IMR-90 (cell line): ENCODE measurements around the gene ZFHX3. TPM values are rescaled to one million over a fixed set of nuclear protein-coding genes. Genes with fewer than 3 reads are reported as not detected.

ENCODE experiments used
- ATAC-seq: fragments of 200-7000 bp; cut with Tn5 transposase; 2 replicates; pipeline ENCODE4 v1.9.1; 2020; ENCODE audit warnings: low read depth, mild to moderate bottlenecking, moderate library complexity
- BruUV-seq: library from RNA; stranded (reverse); fragments of 400-500 nt; replicated peaks from 2 replicates; lab custom pipeline; 2021; lab: Mats Ljungman, UMichigan
- CTCF ChIA-PET: fragments of 300-600 bp; formaldehyde crosslinking; extraction: SDS; loops from one replicate; lab custom pipeline; 2021; ENCODE audit warnings: antibody characterized with exemption; lab: Yijun Ruan, JAX
- POLR2A ChIA-PET: fragments of 300-600 bp; sonication (Branson Sonifier 250); formaldehyde crosslinking; loops from one replicate; lab custom pipeline; 2022; ENCODE audit warnings: antibody characterized with exemption; ENCODE audit not compliant: unreplicated experiment; lab: Charles Lee
- DNase-seq: peaks from one replicate; pipeline ENCODE4 v3.0.0; 2013
- H2AFZ ChIP-seq: replicated peaks from 2 replicates; pipeline ENCODE3; 2013; ENCODE audit warnings: low read length, mild to moderate bottlenecking; ENCODE audit not compliant: poor library complexity
- H2AK5ac ChIP-seq: 2 replicates; pipeline ENCODE4 v1.6.1; 2013; ENCODE audit warnings: low read depth, low read length, inconsistent platforms
- H2AK9ac ChIP-seq: replicated peaks from 2 replicates; pipeline ENCODE3; 2013; ENCODE audit warnings: mild to moderate bottlenecking, low read depth, low read length, moderate library complexity; ENCODE audit not compliant: poor library complexity
- H2BK120ac ChIP-seq: 2 replicates; pipeline ENCODE4 v1.6.1; 2013; ENCODE audit warnings: low read depth, low read length, inconsistent platforms
- H2BK15ac ChIP-seq: 3 replicates; pipeline ENCODE4 v1.6.1; 2013; ENCODE audit warnings: low read depth, low read length, inconsistent platforms
- H2BK20ac ChIP-seq: 2 replicates; pipeline ENCODE4 v1.6.1; 2013; ENCODE audit warnings: low read depth, mild to moderate bottlenecking, inconsistent platforms, low read length, moderate library complexity
- H2BK5ac ChIP-seq: 2 replicates; pipeline ENCODE4 v1.6.1; 2013; ENCODE audit warnings: mild to moderate bottlenecking, low read depth, low read length, inconsistent platforms; ENCODE audit not compliant: poor library complexity, severe bottlenecking
- H3K14ac ChIP-seq: replicated peaks from 2 replicates; pipeline ENCODE4 v1.6.1; 2013; ENCODE audit warnings: low read depth, low read length, inconsistent platforms
- H3K18ac ChIP-seq: 2 replicates; pipeline ENCODE4 v1.6.1; 2013; ENCODE audit warnings: low read depth, low read length, control low read depth
- H3K23ac ChIP-seq: 2 replicates; pipeline ENCODE4 v1.6.1; 2013; ENCODE audit warnings: low read depth, low read length, inconsistent platforms
- H3K27ac ChIP-seq: 2 replicates; pipeline ENCODE4 v1.5.1; 2013; ENCODE audit warnings: mild to moderate bottlenecking, control low read depth, low read length; ENCODE audit not compliant: insufficient read depth
- H3K27me3 ChIP-seq: 2 replicates; pipeline ENCODE4 v1.6.1; 2013; ENCODE audit warnings: low read length; ENCODE audit not compliant: control insufficient read depth, insufficient read depth
- H3K36me3 ChIP-seq: 2 replicates; pipeline ENCODE4 v1.6.1; 2013; ENCODE audit warnings: low read length, mixed read lengths; ENCODE audit not compliant: control insufficient read depth, insufficient read depth
- H3K4ac ChIP-seq: 2 replicates; pipeline ENCODE4 v1.6.1; 2013; ENCODE audit warnings: low read depth, low read length, inconsistent platforms
- H3K4me1 ChIP-seq: 2 replicates; pipeline ENCODE4 v1.6.1; 2013; ENCODE audit warnings: low read length, mixed read lengths; ENCODE audit not compliant: control insufficient read depth, insufficient read depth
- H3K4me2 ChIP-seq: 2 replicates; pipeline ENCODE4 v1.6.1; 2013; ENCODE audit warnings: low read depth, mild to moderate bottlenecking, control low read depth, low read length, moderate library complexity
- H3K4me3 ChIP-seq: 2 replicates; pipeline ENCODE4 v1.5.1; 2013; ENCODE audit warnings: low read depth, mild to moderate bottlenecking, control low read depth, low read length, moderate library complexity; ENCODE audit not compliant: insufficient read depth
- H3K56ac ChIP-seq: 2 replicates; pipeline ENCODE4 v1.6.1; 2013; ENCODE audit warnings: low read length, inconsistent platforms; ENCODE audit not compliant: insufficient read depth; ENCODE audit errors: extremely low read depth
- H3K79me1 ChIP-seq, 2 experiments: 2 replicates each; pipeline ENCODE4 v1.6.1; 2013; ENCODE audit warnings: low read length in 2 of 2, inconsistent platforms in 1 of 2, low read depth in 1 of 2
- H3K9ac ChIP-seq: 2 replicates; pipeline ENCODE4 v1.6.1; 2013; ENCODE audit warnings: low read depth, low read length, control low read depth
- H3K9me1 ChIP-seq: 2 replicates; pipeline ENCODE4 v1.6.1; 2013; ENCODE audit warnings: low read length, inconsistent platforms; ENCODE audit not compliant: insufficient read depth
- H3K9me3 ChIP-seq: 2 replicates; pipeline ENCODE4 v1.6.1; 2013; ENCODE audit warnings: low read length; ENCODE audit not compliant: control insufficient read depth, insufficient read depth
- H4K20me1 ChIP-seq: 2 replicates; pipeline ENCODE4 v1.6.1; 2013; ENCODE audit warnings: low read length, inconsistent platforms; ENCODE audit not compliant: insufficient read depth
- H4K5ac ChIP-seq: 2 replicates; pipeline ENCODE4 v1.6.1; 2013; ENCODE audit warnings: mild to moderate bottlenecking, low read depth, low read length, control low read depth
- H4K8ac ChIP-seq, 2 experiments: 2 replicates each; pipeline ENCODE4 v1.6.1; 2013; ENCODE audit warnings: low read depth in 2 of 2, low read length in 2 of 2, control low read depth in 1 of 2, inconsistent platforms in 1 of 2
- H4K91ac ChIP-seq: 2 replicates; pipeline ENCODE4 v1.6.1; 2013; ENCODE audit warnings: low read depth, low read length, inconsistent platforms; ENCODE audit not compliant: insufficient read depth
- BHLHE40 ChIP-seq: fragments of 150-350 bp; IDR thresholded peaks from 2 replicates; pipeline ENCODE4 v1.6.1; 2016; ENCODE audit warnings: mild to moderate bottlenecking, low read depth, low read length
- CHD1 ChIP-seq: IDR thresholded peaks from 2 replicates; pipeline ENCODE4 v1.6.1; 2012; ENCODE audit warnings: low read depth, low read length, improper control_type of control experiment
- ELK1 ChIP-seq: fragments of 150-350 bp; IDR thresholded peaks from 2 replicates; pipeline ENCODE4 v1.6.1; 2016; ENCODE audit warnings: low read depth, mild to moderate bottlenecking, low read length, moderate library complexity, borderline replicate concordance
- FOS ChIP-seq: fragments of 150-350 bp; IDR thresholded peaks from 2 replicates; pipeline ENCODE4 v1.6.1; 2016; ENCODE audit warnings: low read depth, low read length
- MAFK ChIP-seq: IDR thresholded peaks from 2 replicates; pipeline ENCODE4 v1.6.1; 2012; ENCODE audit warnings: low read depth, low read length, improper control_type of control experiment
- MAZ ChIP-seq: IDR thresholded peaks from 2 replicates; pipeline ENCODE4 v1.6.1; 2012; ENCODE audit warnings: low read depth, mild to moderate bottlenecking, low read length, improper control_type of control experiment, moderate library complexity, borderline replicate concordance
- MXI1 ChIP-seq: IDR thresholded peaks from 2 replicates; pipeline ENCODE4 v1.6.1; 2012; ENCODE audit warnings: low read depth, mild to moderate bottlenecking, low read length, moderate library complexity, borderline replicate concordance
- NFE2L2 ChIP-seq: fragments of 150-350 bp; IDR thresholded peaks from 2 replicates; pipeline ENCODE4 v1.6.1; 2016; ENCODE audit warnings: low read depth, mild to moderate bottlenecking, low read length
- RAD21 ChIP-seq: IDR thresholded peaks from 2 replicates; pipeline ENCODE4 v1.6.1; 2012; ENCODE audit warnings: low read length, improper control_type of control experiment
- RCOR1 ChIP-seq: IDR thresholded peaks from 2 replicates; pipeline ENCODE4 v1.6.1; 2012; ENCODE audit warnings: mild to moderate bottlenecking, low read length, improper control_type of control experiment; ENCODE audit not compliant: insufficient replicate concordance
- SMC3 ChIP-seq: fragments of 150-350 bp; IDR thresholded peaks from 2 replicates; pipeline ENCODE4 v1.6.1; 2016; ENCODE audit warnings: low read depth, mild to moderate bottlenecking, antibody characterized with exemption, low read length, moderate library complexity
- USF2 ChIP-seq: fragments of 150-350 bp; IDR thresholded peaks from 2 replicates; pipeline ENCODE4 v1.6.1; 2017; ENCODE audit warnings: mild to moderate bottlenecking, antibody characterized with exemption, low read length, low read depth
- WGBS, 2 experiments: methylation state at CpG; one replicate each; pipeline versions ENCODE4 v1.1.5 to v1.1.7; 2013; ENCODE audit warnings: missing lambda C conversion rate in 2 of 2; ENCODE audit not compliant: insufficient read length in 1 of 2; ENCODE audit errors: extremely low coverage in 2 of 2; 5-methylcytosine and 5-hydroxymethylcytosine counted together
- dilution Hi-C: fragments of 300-500 bp; cut with HindIII; formaldehyde crosslinking; loops from one replicate; pipeline ENCODE4 v1.14.3; 2018; ENCODE audit warnings: low sequenced_read_pairs; ENCODE audit not compliant: unreplicated experiment
- in situ Hi-C: fragments of 300-500 bp; cut with MboI; formaldehyde crosslinking; loops from 3 replicates; pipeline ENCODE4 v1.14.3; 2019; ENCODE audit warnings: low sequenced_read_pairs, inconsistent platforms, mixed read lengths
- intact Hi-C: fragments of 100-400 bp; cut with micrococcal nuclease; formaldehyde crosslinking; loops from 2 replicates; pipeline ENCODE4 v1.10.0; 2022
- polyA plus RNA-seq, 3 experiments: library from polyadenylated mRNA; depleted of rRNA; stranded (reverse); fragments of >200 nt; gene quantifications; 2 replicates each; pipeline ENCODE4 v1.2.3, GENCODE V29; 2012; ENCODE audit warnings: low replicate concordance in 1 of 3
- total RNA-seq: library from RNA; depleted of rRNA; stranded (reverse); fragments of >200 nt; gene quantifications from 2 replicates; pipeline ENCODE4 v1.2.3, GENCODE V29; 2012

Gene ZFHX3
- total and polyA plus RNA-seq, 2 of the 4 experiments (the other 2 are of a cell fraction): 1.4 to 1.7 TPM

- CTCF ChIA-PET: no interaction called here
These were observed 145.7 kb downstream of the ZFHX3 start for GRCh38 chr16:72902206-72902605.

More at GRCh38 chr16:72902206-72902605, 145.7 kb downstream of the ZFHX3 start:
- peaks cover 18 to 35% of the 10 kb centered on the region in 2 experiments for H3K79me1 ChIP-seq
- no peak for ATAC-seq
- POLR2A ChIA-PET: no interaction called here
- DNase-seq: no peak
- H4K5ac ChIP-seq: no peak overlapping the region
- no peak overlapping the region for H4K91ac ChIP-seq
- H3K9me3 ChIP-seq: no peaks in the 10 kb centered on the region
- dilution Hi-C loops (no loop called here), intact Hi-C loops (no loop called here), in situ Hi-C loops (no loop called here)
- H2AFZ ChIP-seq: no peak overlapping the region
- no peak for TF ChIP-seq RAD21
- TF ChIP-seq MAZ: no peak
- TF ChIP-seq ELK1: no peak
- no peak for TF ChIP-seq USF2
- TF ChIP-seq SMC3: no peak
- no peak for TF ChIP-seq BHLHE40
- TF ChIP-seq RCOR1: no peak
- TF ChIP-seq FOS: no peak
- no peak for TF ChIP-seq MXI1
- no peak for TF ChIP-seq NFE2L2
- no peak for TF ChIP-seq CHD1
- TF ChIP-seq MAFK: no peak
- H4K8ac ChIP-seq: no peak overlapping the region
- no peak overlapping the region for H2BK120ac ChIP-seq
- H2BK20ac ChIP-seq: no peak overlapping the region
- peaks cover 9% of the 10 kb centered on the region for H3K9me1 ChIP-seq
- H3K23ac ChIP-seq: no peak overlapping the region
- no peak overlapping the region for H3K27ac ChIP-seq
- no peak overlapping the region for H2BK15ac ChIP-seq
- no peak overlapping the region for H3K9ac ChIP-seq
- no TSS peak for BruUV-seq
- no peak overlapping the region for H2BK5ac ChIP-seq
- peaks cover 2% of the 10 kb centered on the region for H3K36me3 ChIP-seq
- H3K56ac ChIP-seq: no peak overlapping the region
- peaks cover 14% of the 10 kb centered on the region; the same call in 1 of the 2 replicates for H4K20me1 ChIP-seq
- 100% methylated on average over 1 of the region's 7 CpGs; no CpG with 5 or more reads in 1 of the 2 experiments for WGBS, 2 experiments
- no peak overlapping the region for H2AK9ac ChIP-seq
- H3K27me3 ChIP-seq: no peaks in the 10 kb centered on the region
- H3K4me2 ChIP-seq: no peak overlapping the region
- no peak overlapping the region for H3K14ac ChIP-seq
- no peak overlapping the region for H3K18ac ChIP-seq
- H3K4me1 ChIP-seq: peaks cover 7% of the 10 kb centered on the region
- H3K4ac ChIP-seq: no peak overlapping the region
- no peak overlapping the region for H3K4me3 ChIP-seq
- no peak overlapping the region for H2AK5ac ChIP-seq
